ENCODE data around the gene CERK.

CERK gene

DNA sequence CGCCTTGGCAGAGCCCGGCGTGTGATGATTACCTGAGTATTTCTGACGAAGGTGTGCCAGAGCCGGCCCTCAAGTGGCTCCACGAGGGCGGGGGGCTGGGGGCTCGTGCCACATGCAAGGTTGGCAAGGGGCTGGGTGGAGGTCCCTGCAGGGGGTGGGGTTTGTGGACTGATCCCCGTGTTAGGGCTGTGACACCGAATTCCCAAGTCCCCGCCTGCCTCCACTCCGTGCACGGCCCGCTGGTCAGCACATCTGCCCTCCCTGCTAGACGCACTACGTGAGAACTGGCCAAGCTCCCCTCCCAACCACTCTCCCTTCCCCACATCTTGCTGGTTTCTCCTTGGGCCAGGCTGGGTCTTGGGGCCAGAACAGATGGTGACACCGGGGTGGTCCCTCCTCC lies 83.6 kb downstream of the CERK start:
- TF ChIP-seq, protein P1, sequence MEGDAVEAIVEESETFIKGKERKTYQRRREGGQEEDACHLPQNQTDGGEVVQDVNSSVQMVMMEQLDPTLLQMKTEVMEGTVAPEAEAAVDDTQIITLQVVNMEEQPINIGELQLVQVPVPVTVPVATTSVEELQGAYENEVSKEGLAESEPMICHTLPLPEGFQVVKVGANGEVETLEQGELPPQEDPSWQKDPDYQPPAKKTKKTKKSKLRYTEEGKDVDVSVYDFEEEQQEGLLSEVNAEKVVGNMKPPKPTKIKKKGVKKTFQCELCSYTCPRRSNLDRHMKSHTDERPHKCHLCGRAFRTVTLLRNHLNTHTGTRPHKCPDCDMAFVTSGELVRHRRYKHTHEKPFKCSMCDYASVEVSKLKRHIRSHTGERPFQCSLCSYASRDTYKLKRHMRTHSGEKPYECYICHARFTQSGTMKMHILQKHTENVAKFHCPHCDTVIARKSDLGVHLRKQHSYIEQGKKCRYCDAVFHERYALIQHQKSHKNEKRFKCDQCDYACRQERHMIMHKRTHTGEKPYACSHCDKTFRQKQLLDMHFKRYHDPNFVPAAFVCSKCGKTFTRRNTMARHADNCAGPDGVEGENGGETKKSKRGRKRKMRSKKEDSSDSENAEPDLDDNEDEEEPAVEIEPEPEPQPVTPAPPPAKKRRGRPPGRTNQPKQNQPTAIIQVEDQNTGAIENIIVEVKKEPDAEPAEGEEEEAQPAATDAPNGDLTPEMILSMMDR (IDR thresholded peaks at IDR 0.05; ENCODE audit: low read depth, low read length): no peak
- DNase-seq (ENCODE audit: extremely low read depth, low read depth): no peak

DNA sequence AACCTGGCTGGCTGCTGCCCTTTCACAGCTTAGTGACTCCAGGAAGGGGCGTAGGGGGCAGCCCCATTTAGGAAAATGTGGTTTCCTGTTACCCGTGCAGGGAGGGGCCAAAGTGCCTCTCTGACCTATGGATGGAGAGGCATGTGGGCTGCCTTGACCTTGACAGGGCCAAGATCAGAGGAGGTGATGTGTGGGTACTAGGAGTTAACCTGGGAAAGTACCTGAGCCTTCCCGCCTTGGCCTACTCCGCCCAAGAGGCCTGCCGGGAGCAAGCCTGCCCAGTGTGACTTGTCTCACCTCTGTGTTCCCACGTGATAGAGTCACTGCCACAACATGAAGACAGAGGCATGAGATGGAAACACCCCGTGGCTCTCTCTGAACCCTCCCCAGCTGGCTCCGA lies 84.5 kb downstream of the CERK start:
- no peak for DNase-seq (ENCODE audit: extremely low read depth, low read depth)
- TF ChIP-seq, protein P1 (IDR thresholded peaks at IDR 0.05; ENCODE audit: low read depth, low read length): no peak

DNA sequence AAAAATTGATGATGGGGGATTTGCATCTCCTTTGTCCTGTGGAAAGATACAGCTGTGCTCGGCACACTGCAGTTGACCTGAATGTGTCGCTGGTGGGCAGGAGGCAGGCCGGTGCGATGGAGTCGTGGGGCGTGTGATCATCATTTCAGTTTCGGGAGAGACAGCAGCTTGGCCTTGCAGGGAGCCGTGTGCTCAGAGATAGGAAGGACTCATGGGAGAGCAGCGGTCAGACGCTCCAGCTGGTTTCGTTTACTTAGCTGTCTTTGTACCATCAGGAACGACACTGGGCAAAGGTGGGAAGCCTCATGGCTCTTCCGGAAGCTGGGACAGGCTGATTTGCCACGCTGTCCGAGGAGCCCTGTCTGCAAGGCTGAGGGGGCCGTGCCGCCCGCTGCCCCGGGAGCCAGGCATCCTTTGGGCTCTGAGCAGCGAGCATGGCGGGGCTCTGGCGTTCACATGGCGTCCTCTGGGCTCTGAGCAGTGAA lies 85.2 kb downstream of the CERK start:
- no peak for DNase-seq (ENCODE audit: extremely low read depth, low read depth)
- TF ChIP-seq, protein P1 (IDR thresholded peaks at IDR 0.05; ENCODE audit: low read depth, low read length): no peak

DNA sequence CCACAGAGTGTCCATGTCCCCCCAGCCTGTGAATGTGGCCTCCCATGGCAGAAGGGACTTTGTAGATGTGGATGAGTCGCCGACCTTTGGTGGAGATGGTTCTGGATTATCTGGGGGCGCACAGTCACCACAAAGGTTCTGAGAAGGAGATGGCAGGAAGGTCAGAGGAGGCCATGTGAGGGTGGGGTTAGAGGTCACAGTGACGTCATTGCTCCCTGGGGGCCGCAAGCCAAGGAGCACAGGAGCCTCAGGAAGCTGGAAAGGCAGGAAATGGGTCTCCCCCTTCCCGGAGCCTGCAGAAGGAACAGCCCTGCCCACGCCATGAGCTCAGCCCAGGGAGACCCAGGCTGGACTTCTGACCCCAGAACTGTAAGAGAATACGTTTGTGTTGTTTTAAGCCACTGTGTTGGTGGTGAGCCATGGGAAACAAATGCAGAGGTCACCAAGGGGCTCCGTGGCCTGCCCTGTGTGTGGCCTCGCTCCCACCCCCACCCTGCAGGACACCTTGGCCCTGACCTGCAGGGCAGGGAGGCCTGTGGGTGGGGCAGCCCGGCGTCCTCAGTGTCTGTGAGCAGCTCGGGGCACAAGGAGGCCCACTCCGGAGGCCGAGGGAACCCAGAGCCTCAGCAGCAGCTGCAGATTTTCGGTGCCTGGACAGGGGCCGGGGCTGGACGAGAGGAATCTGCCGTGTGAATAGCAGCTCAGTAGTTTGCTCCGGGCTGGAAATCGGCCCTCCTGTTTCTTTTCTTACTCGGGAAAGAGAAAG lies 85.8 kb downstream of the CERK start:
- no peak for DNase-seq (ENCODE audit: extremely low read depth, low read depth)
- TF ChIP-seq, protein P1 (IDR thresholded peaks at IDR 0.05; ENCODE audit: low read depth, low read length): no peak

DNA sequence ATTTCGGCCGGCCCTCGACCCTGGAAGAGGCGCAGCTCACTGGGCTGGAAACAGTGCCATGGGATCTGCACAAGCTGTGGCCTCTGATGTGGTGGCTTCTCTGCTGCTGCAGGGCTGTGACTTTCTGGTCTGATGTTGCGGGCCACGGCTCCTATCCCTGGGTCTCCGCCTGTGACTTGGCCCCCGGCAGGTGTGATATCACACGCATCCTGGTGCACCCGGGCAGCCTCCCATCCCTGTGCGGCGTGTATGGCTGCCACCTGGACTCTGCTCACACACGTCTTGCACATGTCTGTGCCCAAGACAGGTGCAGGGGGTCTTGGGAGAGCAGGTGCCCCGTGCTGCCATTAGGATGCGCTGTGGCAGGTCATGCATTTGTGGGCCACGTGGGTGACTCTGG lies 86.7 kb downstream of the CERK start:
- DNase-seq (ENCODE audit: extremely low read depth, low read depth): no peak
- TF ChIP-seq, protein P1 (IDR thresholded peaks at IDR 0.05; ENCODE audit: low read depth, low read length): no peak

DNA sequence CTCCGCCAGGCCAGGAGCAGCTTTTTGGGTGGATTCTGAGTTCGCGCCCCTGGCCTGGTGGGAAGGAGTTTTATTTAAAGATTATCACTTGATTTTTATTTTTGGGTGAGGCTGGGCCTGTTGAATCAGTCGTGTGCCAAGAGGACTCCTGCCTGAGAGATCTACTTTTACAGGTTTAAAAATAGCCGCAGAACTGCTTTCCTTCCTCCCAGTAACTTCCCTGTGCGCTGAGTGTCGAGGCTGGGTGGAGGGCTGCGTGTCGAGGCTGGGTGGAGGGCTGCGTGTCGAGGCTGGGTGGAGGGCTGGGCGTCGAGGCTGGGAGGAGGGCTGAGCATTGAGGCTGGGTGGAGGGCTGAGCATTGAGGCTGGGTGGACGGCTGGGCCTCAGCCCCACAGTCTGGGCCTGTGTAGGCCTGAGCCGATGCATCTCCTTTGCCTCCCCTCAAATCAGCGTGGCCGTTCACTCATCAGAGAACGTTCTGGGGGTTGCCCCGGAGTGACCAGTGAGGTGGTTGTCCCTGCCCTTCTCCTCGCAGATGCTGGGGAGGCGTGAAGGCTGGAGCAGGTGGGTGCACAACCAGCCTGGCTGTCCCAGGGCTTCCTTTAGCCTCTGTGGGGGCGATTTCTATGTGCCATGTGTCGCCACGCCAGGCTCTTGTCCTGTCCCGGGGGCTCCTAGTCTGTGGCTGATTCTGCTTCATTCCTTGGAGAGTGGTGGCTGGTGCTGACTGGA lies 87.8 kb downstream of the CERK start:
- no peak for DNase-seq (ENCODE audit: extremely low read depth, low read depth)
- TF ChIP-seq, protein P1 (IDR thresholded peaks at IDR 0.05; ENCODE audit: low read depth, low read length): no peak

All from AG09319 (cell line).